Measurements from ENCODE around the gene EGFLAM.
A peak's percentile ranks its signal among the peaks of the same experiment; 100 is the strongest.

The EGFLAM gene

DNA sequence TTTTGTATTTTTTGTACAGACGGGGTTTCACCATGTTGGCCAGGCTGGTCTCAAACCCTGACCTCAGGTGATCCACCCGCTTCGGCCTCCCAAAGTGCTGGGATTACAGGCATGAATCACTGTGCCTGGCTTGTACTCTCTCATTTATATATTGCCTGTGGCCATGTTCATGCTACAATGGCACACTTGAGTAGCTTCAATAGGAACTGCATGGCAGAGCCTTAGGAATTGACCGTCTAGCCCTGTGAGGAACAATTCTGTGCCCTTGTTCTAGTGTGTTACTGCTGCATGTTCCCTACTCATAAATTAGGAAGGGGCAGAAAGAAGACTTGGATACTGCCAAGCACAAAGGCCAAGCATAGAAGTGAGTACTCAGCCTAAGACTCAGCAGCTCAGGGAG is 193.8 kb downstream of the EGFLAM start:
- no peak for DNase-seq

DNA sequence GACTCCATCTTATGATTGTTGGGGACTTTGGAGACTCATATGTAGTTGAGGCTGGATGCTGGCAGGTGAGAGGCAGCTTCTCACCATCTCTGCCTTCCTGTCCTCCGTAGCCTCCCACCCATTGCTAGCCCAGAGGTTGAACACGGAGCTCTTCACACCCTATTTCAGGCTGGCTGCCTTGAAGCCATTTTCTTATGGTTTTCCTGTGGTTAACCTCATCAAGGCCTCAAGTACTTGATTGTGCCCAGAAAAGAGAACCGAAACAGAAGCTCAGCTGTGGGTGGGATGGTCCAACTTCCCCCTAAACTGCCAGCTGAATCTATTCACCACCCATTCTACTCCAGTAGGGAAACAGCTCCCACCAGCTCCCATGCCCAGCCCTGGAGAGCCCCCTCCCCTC is 195.1 kb downstream of the EGFLAM start:
- DNase-seq: peak; percentile 81

DNA sequence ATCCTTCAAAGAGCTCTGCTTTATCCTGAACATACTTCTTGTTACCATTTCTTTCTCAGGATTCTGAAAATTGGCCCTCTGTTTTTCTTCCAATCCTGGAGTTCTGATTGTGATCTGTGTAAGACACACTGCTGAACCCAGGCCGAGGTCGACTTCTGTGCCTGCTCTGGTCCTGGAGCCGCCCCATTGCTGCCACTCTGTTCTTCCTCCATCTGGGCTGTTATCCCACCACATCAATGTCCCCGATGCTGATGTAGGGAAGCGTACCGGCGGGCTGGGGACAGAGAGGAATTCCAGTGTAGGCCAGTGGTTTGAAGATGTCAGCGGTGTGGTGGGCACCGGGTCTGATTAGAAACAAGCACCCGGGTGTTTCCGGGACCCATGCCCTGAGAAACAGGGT is 195.6 kb downstream of the EGFLAM start:
- no peak for DNase-seq

DNA sequence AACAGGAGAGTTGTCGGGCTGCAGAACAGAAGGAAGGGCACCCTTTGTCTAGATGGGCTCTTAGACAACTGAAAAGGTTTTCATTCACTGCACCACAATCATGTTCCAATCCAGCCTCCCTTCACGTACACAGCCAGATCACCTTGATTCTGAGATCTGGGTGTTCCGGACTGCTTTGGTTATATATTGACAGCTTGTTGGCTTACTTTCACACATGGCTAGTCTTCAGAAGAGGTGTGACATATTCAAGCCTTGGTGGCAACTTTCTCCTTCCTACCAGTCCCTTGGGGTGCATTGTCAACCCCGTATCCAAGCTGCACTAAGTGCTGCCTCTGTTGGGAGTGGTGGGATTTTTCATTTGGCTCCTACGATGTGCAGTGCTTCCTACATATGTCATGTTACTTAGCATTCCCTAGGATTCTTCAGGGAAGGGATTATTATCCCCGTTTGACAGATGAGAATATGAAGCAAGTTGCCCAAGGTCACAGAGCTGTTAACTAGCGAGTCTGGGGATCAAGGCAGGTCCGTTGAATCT is 197.5 kb downstream of the EGFLAM start:
- no peak for DNase-seq

DNA sequence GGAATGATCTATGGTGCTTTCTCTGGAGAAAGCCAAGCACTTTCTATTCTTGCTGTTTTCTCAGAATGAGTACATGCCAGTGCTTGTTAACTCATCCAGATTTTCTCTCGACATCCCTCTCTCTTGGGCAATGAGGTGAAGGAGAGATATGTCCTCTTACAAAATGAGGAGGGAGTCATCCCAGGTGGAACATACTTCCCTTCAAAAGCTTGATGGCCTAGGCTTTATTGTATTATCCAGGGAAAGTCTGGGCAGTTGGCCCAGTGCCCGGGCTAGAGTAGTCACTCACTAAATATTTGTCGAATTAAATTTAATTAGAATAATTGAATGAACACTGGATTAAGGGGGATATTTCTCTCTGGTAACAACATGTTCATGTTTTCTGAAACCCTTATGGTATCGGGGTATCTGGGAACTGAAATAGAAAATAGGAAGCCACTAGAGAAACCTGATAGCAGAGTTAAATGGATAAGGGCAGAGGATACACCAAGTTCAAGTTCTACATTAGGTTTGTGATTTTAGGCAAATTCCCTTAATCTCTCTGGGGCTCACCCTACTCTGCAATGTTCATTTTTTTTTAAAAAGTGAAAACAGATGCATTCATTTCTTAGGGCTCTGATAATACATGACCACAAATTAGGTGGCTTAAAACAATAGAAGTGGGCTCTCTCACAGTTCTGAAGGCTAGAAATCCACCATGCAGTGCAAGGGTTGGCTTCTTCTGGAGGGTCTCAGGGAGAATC is 198.5 kb downstream of the EGFLAM start:
- no peak for DNase-seq

DNA sequence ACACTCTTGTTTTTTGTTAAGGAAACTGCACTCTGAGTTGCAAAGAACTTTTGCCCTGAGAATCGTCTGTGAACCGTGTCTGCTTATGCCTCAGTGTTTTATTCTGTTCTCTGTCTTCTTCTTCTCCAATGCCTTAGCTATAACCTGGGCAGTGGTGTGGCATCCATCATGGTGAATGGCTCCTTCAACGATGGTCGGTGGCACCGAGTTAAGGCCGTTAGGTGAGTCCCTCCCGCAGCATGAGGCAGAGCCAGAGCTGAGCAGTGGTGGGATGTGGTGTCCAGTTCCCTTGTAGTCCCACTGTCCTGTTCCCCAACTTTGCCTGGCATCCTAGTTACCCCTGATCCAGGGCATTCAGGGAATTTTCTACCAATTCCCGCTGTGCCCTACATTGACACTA is 199.8 kb downstream of the EGFLAM start:
- DNase-seq: no peak

DNA sequence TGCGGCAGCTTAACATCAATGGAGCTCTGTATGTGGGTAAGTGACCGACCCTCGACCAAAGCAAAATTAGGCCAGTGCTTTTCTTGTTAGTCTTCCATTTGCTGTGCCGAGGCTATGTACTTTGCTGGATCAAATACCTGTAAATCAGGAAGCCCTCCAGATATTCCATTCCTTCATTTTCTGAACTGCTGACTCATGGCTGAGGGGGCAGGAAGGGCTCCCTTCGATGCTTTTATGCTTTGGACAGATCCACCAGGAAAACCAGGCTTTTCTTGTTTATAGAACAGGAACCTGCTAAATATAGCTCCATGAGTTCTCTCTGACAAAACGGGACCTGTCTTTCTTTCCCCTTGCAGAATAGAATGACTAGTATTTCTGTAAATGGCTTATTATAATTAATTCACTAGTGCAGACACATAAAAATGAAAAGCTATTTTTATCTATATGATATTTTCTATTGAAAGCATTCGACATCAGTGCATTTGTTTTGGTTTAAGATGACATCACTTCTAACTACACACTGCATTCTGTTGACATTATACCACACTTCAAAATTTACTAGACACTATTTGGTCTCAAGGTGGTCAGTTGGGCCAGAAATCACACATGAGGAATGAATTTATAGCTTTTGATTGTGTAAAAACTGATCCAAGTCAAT is 204.7 kb downstream of the EGFLAM start:
- no peak for DNase-seq

DNA sequence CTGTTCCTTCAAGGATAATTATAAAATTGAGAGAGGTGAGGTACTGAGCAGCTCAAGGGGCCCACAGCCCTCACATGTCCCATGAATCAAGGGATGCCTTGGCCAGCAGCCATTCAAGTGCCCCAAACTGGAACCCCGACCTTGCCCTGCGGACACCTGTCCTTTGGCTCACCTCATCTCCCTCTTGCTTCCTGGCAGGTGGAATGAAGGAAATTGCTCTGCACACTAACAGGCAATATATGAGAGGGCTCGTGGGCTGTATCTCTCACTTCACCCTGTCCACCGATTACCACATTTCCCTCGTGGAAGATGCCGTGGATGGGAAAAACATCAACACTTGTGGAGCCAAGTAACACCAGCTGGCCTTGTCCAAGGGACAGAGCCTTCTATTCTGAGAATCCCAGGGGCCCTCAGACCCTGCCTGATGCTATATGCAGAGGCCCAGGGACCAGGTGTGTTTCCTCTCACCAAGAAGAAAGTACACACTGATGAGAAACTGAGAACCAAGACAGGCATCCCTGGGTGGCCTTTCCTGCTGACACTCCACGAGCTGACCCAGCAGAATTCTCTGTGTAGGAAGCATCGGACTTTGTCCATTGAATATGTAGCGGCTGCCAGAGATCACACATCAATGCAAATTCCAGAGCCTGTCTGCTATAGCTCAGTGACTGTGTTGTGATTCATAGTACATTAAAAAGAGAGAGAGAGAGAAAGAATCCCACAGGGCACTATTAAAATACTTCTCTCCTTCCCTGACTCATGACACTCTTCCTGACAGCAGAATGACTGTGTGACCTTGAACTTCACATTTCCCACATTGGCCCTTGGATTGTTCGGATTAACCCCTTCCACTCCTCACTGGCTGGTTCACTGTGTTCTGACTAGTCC is 205.5 kb downstream of the EGFLAM start:
- no peak for DNase-seq

DNA sequence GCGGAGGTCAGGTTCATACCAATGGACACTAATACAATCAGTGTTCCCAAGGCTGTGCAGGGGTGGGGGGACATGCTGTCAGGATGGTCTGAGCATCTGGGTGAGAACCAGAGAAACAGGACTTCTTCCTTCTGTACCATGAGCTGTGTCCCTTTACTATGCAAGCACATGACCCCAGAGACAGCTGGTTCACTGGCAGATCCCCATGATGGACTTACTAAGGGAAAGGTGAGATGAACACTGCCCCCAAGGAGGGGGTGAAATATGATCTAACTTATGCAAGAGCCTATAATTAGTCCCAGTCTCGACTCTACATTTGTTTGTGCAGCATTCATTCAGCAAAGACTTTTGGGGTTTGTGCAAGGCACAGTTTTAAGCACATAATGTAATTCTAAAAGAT is 206.7 kb downstream of the EGFLAM start:
- no peak for DNase-seq

DNA sequence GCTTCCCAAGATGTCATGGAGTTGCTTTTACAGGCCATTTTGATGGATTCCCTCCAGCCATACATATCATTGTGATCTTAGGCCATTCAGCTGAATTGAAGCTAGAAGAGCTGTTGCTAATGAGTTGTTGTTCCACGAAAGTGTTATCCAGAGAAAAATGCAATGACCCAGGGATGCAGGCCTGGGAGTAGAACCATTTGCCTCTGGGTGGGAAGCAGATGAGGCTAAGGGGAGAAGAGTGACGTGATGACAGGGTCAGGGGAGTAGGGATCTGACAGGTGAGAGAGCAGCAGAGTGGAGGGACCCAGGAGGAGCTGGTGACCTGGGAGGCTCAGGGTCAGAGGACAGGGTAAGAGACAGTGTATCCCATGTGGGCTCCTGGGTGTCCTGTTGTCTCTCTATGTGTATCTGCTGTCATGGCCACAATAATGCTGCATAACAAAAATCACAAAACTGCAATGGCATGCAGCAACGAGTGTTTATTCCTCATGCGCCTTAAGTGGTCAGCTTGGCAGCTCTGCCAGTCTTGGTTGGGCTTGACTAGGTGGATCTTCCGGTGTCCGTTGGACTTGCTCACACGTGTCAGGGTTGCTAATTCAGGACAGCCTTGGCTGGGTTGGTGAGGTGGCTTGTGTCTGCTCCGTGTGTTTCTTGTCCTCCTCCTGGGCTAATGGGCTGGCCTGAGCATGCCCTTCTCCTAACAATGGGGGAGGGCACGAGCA is 207.5 kb downstream of the EGFLAM start:
- no peak for DNase-seq

DNA sequence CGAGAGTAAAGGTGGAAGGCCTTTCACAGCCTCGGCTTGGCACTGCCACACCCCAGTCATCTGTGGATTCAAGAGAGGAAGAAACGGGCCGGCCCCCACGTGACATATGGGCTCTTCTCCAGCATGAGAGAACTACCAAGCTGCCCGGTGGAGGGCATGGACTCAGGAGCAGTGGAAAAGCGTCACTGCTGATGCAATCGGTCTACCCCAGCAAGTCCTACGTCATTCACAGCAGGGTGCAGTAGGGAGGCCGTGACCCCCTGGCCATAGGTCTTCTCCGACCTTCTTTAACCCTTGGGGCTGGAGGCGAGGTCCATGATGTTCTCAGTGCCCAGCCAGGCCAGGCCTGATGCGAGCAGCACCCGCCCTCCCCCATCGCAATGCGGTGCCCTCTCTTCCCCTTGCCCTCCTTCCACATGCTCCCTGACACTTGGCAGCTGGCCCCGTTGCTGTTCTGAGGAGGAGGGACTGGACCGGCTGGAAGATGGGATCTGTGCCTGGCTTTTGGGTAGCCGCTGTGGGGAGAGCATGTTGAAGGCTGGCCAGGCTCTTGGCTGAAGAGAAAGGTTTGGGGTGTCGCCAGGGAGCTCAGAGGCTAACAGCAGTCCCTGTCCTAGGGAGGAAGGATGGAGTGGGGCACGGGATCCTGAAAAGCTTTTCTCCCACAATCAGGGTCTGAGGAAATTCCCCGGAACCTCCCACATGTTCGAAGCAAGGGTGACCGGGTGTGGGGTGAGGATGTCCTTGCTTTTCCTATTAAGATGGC is 208.2 kb downstream of the EGFLAM start:
- DNase-seq: no peak

DNA sequence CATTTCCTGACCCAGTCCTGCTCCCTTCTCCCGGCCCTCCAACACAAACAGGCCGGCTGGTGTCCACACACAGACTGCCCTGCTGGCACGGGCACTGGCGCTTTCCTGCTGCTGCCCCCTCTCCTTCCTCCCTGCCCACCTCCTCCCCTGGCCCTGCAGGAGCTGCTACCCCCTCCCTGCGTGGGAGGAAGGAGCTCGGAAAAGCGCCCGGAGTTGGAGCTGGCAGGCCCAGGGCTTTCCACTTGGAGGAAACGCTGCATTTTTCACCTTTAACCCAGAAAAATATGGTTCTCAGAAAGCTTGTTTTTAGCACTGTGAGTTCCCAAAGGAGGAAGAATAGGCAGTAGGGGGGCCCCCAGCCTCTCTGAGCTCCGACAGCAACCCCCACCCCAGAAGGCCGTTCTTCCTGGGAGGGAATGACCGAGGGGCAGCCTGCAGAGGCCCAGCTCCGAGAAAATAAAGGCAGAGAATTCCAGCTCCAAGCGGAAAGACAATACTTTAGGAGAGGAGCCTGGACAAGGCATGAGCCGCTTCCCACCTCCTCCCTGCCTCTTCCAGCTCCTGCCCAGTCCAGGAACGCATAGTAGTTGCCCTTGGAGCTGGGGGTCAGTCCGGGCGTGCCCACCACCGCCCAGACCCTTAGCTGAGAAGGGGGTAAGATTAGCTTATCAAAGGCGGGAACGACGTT is 209.1 kb downstream of the EGFLAM start:
- DNase-seq: no peak

DNA sequence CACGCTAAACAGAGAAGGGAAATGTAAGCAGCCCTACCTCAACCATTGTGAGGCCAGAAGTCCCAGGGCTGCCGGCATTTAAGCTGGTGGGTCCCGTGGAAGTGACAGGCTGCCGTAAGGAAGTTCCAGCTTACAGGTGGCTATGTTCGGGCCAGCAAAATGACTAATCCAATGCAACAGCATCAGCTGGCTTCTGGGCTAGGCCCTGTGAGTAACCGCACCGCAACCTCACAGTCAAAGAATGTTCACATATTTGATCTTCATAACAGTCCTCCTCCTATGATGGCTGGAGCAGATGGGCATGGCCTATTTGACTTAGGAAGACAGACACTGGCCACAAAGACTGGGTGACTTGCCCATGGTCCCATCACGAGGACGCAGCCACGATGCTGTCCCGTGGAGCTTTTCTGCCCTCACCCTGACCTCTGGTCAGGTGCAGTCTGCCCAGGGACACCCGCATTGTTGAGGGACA is 209.9 kb downstream of the EGFLAM start:
- DNase-seq: no peak

DNA sequence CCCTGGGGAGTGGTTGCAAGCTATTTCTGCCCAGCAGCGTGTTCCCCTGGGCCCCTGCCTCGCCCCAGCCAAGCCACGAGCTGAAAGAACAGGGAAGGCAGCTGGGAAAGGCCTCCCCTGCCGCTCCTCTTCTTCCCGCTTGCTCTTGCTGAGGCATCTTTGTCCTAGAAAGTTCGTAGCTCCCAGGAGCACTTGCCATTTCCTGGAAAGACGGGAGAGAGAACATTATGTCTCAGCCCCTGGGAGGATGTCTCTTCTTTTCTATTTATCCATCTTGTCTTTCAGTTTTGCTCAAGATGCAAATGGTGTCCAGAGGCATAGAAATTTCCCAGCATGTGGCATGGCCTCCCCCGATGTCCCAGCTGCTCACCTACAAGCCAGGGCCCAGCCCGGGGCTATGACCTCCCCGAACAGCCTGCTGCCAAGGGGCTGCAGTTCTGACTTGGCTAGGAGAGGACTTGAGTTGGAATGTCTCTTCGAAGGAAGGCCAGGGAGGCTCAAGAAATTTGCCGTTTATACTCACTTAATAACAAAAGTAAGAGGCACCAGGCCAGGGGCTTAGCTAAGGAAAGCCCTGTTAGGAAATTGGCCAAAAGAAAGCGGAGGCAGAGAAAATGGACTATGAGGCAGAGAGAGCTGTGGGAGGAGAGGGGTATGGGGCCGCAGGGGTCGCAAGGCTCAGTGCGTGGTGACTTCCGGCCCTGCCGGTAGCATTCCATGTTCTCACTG is 210.8 kb downstream of the EGFLAM start:
- DNase-seq: no peak

DNA sequence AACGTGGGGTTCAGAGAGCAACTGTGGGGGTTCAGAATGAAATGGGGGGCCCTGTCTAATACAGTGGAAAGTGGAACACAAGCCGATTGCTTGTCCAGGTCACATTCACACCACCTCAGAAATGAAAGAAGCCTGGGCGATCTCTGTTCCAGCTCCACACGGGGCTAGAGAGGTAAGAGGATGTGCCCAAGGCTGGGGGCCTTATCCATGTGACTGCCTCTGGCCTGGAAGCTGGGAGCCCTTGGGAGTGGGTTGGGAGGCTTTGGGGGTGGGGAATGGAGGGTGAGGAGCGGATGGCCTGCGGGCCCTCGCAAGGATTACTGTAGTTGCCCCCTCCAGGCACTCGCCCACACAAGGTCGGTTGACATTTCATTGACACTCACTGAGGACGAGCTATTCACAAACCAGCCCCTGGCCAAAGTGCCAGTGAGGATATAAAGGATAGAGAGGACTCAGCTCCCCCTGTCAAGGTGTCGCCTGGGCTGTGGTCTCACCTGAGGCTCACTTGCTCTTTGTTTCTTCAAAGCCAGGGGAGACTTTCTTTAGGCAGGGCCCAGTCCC is 211.4 kb downstream of the EGFLAM start:
- DNase-seq: no peak

DNA sequence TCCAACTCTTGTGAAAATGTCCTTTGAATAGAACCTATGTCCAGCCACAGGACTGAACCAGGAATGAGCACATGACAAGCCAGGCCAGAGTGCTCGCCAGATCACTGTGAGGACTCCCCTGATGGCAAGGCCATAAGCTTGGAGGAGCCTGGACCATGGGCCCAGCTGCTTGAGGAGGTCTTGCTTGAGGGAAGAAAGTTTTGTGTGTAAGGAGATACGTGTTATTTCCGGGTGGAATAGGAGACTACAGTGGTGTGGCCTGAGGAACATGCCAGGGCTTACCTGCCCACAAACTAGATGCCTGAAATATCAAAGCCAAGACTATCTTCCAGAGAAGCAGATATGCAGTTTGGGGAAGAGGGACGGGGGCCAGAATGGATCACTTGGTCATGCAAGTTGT is 213.3 kb downstream of the EGFLAM start:
- DNase-seq: no peak

DNA sequence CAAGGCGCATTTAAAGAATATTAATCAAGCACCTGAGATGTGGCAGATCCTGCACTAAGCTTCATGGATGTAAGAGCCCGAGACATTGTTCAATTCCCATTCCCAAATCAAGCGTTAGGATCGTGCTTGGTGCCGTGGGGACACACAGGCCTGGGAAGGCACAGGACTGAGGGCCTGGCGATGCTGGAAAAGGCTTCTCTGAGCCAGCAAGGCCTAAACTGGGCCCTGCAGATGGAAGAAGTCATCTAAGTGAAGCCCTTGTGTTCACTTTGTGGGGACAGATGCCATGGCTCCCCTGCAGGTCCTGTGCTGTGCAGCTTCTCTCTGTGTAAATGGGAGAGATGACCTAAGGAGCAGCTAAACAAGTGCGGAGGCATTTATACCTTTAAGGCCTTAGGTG is 214.2 kb downstream of the EGFLAM start:
- DNase-seq: no peak

DNA sequence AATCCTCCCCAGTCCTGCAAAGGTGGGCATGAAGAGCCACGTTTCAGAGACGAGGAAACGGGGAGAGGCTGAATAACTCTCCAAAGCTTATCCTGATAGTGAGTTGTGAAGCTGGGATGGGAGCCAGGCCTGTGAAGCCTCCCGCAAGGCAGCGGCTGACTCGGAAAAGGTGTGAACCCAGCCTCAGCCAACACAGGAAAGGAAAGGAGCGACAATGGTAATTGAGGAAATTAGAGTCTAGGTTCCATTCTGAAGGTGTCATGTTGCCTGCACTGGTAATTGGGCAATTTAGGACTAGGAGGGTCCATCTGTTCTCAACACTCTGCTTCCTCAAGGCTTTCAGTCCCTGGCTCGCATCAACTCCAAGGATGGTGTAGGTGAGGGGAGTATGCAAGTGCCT is 214.6 kb downstream of the EGFLAM start:
- no peak for DNase-seq

DNA sequence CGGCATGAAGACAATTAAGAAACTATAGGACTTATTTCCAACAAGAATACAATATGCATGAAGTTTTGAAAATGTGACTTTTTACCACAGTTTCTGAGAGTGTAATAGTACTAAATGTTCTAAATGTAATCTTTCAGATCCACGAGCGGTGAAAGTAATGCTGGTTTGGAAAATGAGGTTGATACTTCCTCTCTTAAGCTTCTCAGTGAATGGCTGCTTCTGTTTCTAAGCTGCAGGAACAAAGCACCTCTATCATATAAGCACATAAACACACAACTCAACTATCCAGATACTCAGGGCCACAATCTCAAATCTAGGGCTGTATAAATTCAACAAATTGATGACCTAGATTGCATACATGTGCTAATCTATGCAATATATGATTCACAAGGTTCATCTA is 219.8 kb downstream of the EGFLAM start:
- no peak for DNase-seq

DNA sequence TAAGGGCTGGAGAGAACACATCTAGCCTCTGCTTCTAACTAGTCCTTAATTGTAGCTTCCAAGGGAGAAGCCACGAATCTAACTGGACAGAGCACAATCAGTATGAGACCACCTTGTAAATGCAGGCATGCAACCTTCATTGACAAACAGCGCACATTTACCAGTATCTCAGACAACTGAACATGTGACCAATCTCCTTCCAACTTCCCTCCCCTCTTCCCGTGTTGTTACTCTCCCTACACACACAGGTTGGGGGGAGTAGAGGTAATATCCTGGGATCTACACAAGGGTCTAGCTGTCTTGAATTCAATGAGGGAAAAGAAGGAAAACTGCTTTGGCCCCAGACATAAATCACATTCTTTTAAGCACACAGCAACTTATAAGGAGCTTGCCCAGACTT is 220.5 kb downstream of the EGFLAM start:
- DNase-seq: no peak
